Daoy (cell line): ENCODE results near the gene LRIT3. TPM values are rescaled to one million over a fixed set of nuclear protein-coding genes. Genes with fewer than 3 reads are reported as not detected.

Source experiments
- DNase-seq: peaks from one replicate; pipeline ENCODE4 v3.0.0-alpha.2; 2015; ENCODE audit warnings: low read depth
- total RNA-seq: library from RNA; depleted of rRNA; stranded (reverse); fragments of >200 nt; shearing (Covaris generic); gene quantifications from 2 replicates; pipeline ENCODE4 v1.2.3, GENCODE V29; 2014; rRNA removed

The LRIT3 gene
- total RNA-seq, 1 experiment from 2014 or later, result not detected

DNA sequence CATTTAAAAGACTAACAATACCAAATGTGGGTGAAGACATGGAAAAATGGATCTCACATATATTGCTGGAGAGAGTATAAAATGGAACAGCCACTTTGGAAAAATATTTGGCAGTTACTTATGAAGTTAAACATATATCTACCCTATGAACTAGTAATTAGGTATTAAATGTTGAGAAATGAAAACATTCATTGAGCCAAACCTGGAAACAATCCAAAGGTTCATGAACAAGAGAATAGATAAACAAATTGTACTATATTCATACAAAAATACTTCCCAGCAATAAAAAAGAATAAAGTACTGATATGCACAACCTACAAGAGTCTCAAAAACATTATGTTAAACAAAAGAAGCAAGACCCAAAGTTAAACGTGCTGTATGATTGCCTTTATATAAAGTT, 60.8 kb downstream of the LRIT3 start:
- no peak for DNase-seq

DNA sequence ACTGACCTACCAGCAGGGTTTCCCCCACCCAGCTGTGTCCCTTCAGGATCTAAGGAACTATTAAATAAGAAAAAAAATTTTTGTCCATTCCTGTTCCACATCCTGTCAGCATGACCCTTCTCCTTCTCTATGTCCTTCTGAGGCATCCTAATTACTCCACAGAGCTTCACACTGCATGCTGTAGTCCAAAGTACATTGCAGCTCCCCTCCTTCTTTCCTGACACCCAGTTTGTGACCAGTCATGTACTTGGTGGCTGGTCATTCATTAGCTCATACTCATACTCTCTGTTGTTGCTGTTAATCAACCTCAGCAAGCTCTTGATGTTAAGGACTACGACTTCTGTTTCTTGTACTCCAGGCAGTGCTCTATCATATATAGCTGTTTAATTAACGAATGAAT, 62.3 kb downstream of the LRIT3 start:
- DNase-seq, result no peak

DNA sequence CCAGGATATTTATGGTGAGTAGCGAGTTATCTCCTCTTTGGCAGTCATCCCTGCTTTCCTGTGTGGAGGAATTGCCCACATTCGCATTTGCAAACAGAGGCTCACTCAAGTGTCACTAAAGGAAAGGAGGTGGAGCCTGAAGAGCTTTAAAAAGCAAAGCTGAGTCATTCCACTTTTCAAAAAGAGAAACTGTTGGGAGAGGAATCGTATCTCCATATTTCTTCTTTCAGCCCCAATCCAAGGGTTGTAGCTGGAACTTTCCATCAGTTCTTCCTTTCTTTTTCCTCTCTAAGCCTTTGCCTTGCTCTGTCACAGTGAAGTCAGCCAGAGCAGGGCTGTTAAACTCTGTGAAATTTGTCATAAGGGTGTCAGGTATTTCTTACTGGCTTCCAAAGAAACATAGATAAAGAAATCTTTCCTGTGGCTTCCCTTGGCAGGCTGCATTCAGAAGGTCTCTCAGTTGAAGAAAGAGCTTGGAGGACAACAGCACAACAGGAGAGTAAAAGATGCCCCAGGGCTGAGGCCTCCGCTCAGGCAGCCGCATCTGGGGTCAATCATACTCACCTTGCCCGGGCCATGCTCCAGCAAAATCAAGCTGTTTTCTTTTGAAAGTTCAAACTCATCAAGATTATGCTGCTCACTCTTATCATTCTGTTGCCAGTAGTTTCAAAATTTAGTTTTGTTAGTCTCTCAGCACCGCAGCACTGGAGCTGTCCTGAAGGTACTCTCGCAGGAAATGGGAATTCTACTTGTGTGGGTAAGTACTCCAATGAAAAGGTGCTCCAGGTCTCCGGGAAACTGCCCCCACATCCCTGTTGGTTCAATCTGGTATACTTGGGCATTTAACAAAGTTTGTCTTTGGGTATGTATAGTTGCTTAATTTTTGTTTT, 65.0 kb downstream of the LRIT3 start, which contains the start of gene EGF:
Gene EGF, plus strand, starts transcription at position 178 of the 890 bp plus-strand sequence. Its CDS starts 453 bp downstream, at position 631.
- DNase-seq, result peak; percentile 50

DNA sequence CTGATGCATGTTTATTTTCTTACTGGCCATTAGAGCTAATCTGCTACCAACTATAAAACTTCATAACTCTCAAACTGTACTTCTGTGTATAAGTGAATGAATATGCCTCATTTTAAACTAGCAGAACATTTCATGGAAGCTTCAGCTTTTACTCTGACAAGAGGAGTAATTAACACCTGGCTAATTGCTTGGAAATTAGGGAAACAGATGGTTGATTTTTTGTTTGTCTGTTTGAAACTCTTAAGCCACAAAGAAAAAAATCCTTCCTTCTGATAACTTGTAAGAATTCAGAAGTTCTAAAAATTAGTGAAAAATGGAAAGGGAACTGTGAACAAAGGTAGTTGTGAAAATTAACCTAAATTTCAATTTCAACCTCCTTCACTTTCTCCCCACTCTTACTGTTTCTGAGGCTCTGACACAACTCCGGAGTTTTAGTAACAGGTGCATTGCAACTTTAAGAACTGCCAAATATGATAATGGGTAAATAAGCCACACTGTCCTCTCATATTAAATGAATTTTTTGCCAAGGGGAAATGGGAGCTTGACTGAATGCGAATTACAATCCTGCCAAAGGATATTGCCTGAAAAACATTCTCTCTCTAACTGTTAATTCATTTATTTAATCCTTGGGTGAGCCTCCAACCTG, 65.8 kb downstream of the LRIT3 start:
- no peak for DNase-seq

DNA sequence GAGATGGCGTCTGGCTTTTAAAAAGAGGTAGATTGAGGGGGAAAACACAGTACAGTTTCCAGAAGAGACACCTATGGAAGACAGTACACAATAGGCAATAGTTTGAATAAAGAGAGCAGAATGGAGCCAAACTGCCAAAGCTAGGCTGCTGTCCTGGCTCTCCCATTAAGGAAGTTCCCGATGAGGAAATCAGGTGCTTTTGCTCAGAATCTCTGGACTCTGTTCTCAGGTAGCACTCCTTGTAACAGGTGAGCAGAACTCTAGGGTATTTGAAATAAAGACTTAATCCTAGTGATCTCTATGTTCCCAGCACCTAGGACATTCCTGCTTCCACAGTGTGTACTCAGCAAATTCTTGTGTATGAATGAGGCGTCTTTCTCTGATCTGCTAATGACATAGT, 66.4 kb downstream of the LRIT3 start:
- DNase-seq, result no peak

DNA sequence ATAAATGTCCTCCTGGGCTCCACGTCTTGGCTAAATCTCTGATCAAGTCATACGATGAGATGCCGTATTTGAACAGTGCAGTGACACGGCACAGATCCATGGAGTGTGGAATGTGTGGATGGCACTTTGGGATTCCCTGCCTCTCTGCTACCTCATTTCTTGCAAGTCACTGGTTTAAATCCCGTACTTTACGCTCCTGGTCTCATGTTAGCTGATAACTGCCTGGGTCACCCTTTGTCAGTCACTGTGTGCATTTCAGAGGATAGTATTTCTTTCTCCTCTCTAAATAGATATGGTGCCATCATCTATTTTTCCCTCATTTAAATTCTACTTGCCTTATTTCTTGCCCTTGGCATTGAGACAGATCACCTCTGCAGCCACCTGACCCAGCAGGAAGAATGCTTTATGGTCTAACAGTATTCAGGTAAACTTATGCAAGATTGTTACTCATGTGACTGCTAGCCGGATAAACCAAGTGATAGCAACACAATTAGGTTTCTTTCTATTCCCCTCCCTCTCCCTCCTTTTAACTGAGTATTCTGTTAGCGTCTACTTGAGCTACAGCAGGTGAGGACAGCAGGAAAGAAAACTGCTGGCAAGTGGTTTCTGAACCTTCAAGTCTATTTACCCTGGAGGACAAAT, 67.6 kb downstream of the LRIT3 start:
- DNase-seq, result no peak

DNA sequence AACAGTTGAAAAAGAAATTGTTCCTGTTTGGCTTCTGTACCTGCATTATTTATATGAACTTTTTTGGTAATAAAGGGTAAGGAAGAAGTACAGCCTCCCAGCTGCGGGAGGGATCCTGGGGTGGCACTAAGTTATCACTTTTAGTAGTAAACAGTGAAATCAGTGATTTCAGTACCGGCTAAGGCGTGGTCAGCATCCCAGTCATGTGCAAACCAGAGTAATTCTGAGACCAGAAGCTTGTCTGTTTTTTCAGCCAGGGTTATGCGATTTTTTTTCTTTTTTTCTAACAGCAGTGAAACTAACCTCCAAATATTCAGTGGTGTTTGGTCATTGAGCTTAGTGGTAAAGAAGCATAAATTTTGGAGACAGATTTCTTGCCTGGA, 68.1 kb downstream of the LRIT3 start:
- no peak for DNase-seq

DNA sequence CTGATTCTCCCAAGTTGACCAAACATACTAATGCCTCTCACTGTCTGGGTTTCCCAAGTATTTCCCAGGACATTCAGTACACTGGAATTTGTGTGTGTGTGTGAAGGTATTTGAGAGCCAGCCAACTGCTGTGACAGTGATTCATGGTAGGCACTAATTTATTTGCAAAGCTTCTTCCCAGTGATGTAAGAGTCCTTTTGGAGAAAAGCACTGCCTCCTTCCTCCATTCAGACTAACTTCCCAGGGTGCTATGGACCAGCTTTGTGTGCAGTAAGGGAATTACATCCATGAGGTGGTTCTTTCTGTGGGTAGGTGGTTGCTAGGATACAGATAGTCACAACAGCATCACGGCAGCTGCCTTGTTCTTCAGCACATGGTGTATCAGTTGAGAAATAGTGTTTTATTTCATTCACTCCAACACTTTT, 73.5 kb downstream of the LRIT3 start:
- peak; percentile 64 for DNase-seq

Other genes with a start within 250 kb of the LRIT3 start
- 21.7 and 31.8 TPM in 2 replicates for gene CASP6, start 144.7 kb upstream of the LRIT3 start, total RNA-seq
- 5.3 and 7.6 TPM in 2 replicates for gene PLA2G12A, start 118.0 kb upstream of the LRIT3 start, total RNA-seq
- gene CFI, start 46.1 kb upstream of the LRIT3 start, total RNA-seq, result 1.7 and 3.6 TPM in 2 replicates
- 5.7 and 6.4 TPM in 2 replicates for gene GAR1, start 32.3 kb upstream of the LRIT3 start, total RNA-seq
- gene RRH, start 20.1 kb upstream of the LRIT3 start, total RNA-seq, result not detected in 2 replicates
- 4.7 and 7.3 TPM in 2 replicates for gene EGF, start 64.8 kb downstream of the LRIT3 start, total RNA-seq